DND-41 (cell line): ENCODE measurements around the gene TRAF1.

ENCODE experiments used
- EZH2 ChIP-seq: IDR thresholded peaks from 3 replicates; pipeline ENCODE4 v1.6.1; 2012; ENCODE audit warnings: borderline replicate concordance, low read depth, mild to moderate bottlenecking, moderate library complexity, low read length, inconsistent platforms; ENCODE audit not compliant: severe bottlenecking
- TF ChIP-seq, protein P1 (sequence below): IDR thresholded peaks from 2 replicates; pipeline ENCODE4 v1.5.1; 2012; ENCODE audit warnings: borderline replicate concordance, low read length, moderate library complexity, mild to moderate bottlenecking; ENCODE audit not compliant: poor library complexity, severe bottlenecking; ENCODE audit errors: extremely low read depth

DNA sequence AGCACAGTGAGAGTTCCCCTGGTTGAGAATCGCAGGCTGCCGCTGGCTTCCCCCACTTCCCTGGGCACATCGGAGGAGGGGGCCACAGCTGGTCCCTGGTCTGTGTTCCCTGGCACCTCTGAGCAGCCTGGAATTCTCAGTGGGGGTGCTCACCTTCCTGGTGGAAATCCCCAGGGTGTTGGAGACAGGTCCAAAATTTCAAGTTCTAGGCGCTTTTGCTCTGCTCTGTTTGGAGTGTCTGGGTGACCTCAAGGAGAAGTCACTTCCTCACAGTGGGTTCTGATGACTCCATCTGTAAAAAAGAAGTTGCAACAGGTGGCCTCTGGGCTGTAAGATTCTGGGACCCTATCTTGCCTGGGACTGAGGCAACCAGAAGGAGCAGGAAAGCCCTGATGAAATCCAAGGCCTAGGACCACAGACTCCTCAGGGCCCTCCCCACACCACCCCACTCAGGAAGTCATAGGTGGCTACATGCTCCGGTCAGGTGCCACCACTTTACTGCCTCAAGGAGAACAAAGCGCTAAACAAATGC is at the start of gene TRAF1:
- TF ChIP-seq, protein P1, sequence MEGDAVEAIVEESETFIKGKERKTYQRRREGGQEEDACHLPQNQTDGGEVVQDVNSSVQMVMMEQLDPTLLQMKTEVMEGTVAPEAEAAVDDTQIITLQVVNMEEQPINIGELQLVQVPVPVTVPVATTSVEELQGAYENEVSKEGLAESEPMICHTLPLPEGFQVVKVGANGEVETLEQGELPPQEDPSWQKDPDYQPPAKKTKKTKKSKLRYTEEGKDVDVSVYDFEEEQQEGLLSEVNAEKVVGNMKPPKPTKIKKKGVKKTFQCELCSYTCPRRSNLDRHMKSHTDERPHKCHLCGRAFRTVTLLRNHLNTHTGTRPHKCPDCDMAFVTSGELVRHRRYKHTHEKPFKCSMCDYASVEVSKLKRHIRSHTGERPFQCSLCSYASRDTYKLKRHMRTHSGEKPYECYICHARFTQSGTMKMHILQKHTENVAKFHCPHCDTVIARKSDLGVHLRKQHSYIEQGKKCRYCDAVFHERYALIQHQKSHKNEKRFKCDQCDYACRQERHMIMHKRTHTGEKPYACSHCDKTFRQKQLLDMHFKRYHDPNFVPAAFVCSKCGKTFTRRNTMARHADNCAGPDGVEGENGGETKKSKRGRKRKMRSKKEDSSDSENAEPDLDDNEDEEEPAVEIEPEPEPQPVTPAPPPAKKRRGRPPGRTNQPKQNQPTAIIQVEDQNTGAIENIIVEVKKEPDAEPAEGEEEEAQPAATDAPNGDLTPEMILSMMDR: no peak
- no peak for TF ChIP-seq EZH2
